CD14-positive monocyte (primary cell): ENCODE results near the gene ODAD2. TPM values are rescaled to one million over a fixed set of nuclear protein-coding genes. Genes with fewer than 3 reads are reported as not detected.

Experiments
- DNase-seq, 3 donors: peaks; one replicate each; pipeline ENCODE4 v3.0.0-alpha.2; 2011 to 2022
- H2AFZ ChIP-seq: 2 replicates; pipeline ENCODE4 v1.6.0; 2012; ENCODE audit warnings: mild to moderate bottlenecking, low read depth, low read length, inconsistent platforms; ENCODE audit not compliant: insufficient read depth, poor library complexity, severe bottlenecking
- H3K27ac ChIP-seq, 2 donors: 1 replicate in 1 of 2; 2 replicates in 1 of 2; pipeline ENCODE4 v1.5.1; 2012 to 2013; ENCODE audit warnings: low read length in 2 of 2, control low read depth in 1 of 2, inconsistent platforms in 1 of 2, low read depth in 1 of 2, mild to moderate bottlenecking in 1 of 2
- H3K27me3 ChIP-seq, 2 donors: one replicate each; pipeline versions ENCODE4 v1.6.0 to v1.6.1; 2011 to 2013; ENCODE audit warnings: low read length in 2 of 2; ENCODE audit not compliant: control insufficient read depth in 2 of 2, insufficient read depth in 2 of 2
- H3K36me3 ChIP-seq, 2 donors: replicated peaks in 1 of 2; 1 replicate in 1 of 2; 2 replicates in 1 of 2; pipeline versions ENCODE4 v1.5.1 to v1.6.1; 2012 to 2013; ENCODE audit warnings: low read length in 2 of 2, control low read depth in 1 of 2, inconsistent platforms in 1 of 2, mild to moderate bottlenecking in 1 of 2; ENCODE audit not compliant: insufficient read depth in 2 of 2, control insufficient read depth in 1 of 2
- H3K4me1 ChIP-seq, 2 donors: 1 replicate in 1 of 2; 2 replicates in 1 of 2; pipeline versions ENCODE4 v1.5.1 to v1.6.1; 2012 to 2013; ENCODE audit warnings: low read length in 2 of 2, control low read depth in 1 of 2, inconsistent platforms in 1 of 2, mild to moderate bottlenecking in 1 of 2, moderate library complexity in 1 of 2; ENCODE audit not compliant: insufficient read depth in 2 of 2, control insufficient read depth in 1 of 2
- H3K4me2 ChIP-seq: replicated peaks from 2 replicates; pipeline ENCODE3; 2012; ENCODE audit warnings: low read length, moderate library complexity, mild to moderate bottlenecking; ENCODE audit not compliant: poor library complexity, severe bottlenecking; ENCODE audit errors: extremely low read depth
- H3K4me3 ChIP-seq, 3 experiments: fragments of 200-600 bp in 1 of 3; sonication (generic) in 1 of 3; replicated peaks in 1 of 3; 1 replicate in 2 of 3; 2 replicates in 1 of 3; pipeline ENCODE4 v1.5.1; 2011 to 2013; ENCODE audit warnings: low read length in 3 of 3, mild to moderate bottlenecking in 3 of 3, control low read depth in 2 of 3, low read depth in 2 of 3, inconsistent platforms in 1 of 3, moderate library complexity in 1 of 3
- H3K79me2 ChIP-seq: 2 replicates; pipeline ENCODE4 v1.6.0; 2012; ENCODE audit warnings: mild to moderate bottlenecking, control low read depth, inconsistent platforms, low read length, moderate library complexity; ENCODE audit not compliant: insufficient read depth
- H3K9ac ChIP-seq: 2 replicates; pipeline ENCODE4 v1.6.0; 2017; ENCODE audit warnings: low read length, mild to moderate bottlenecking; ENCODE audit not compliant: insufficient read depth, poor library complexity, severe bottlenecking
- H3K9me3 ChIP-seq, 2 donors: replicated peaks in 1 of 2; 1 replicate in 1 of 2; 2 replicates in 1 of 2; pipeline versions ENCODE4 v1.5.1 to v1.6.1; 2012 to 2013; ENCODE audit warnings: low read length in 2 of 2, control low read depth in 1 of 2; ENCODE audit not compliant: control insufficient read depth in 1 of 2, insufficient read depth in 1 of 2
- H4K20me1 ChIP-seq: 2 replicates; pipeline ENCODE4 v1.6.0; 2012; ENCODE audit warnings: mild to moderate bottlenecking, low read length, control low read depth, moderate library complexity; ENCODE audit not compliant: insufficient read depth
- H3K27ac Mint-ChIP-seq, 7 donors: one replicate each; pipeline ENCODE4 v1.8.0; 2020; ENCODE audit warnings: mild to moderate bottlenecking in 7 of 7, mixed read lengths in 7 of 7, moderate library complexity in 6 of 7, inconsistent platforms in 2 of 7
- H3K27me3 Mint-ChIP-seq, 3 donors: one replicate each; pipeline ENCODE4 v1.8.0; 2021 to 2022; ENCODE audit warnings: low read depth in 3 of 3, mild to moderate bottlenecking in 3 of 3, mixed read lengths in 3 of 3, moderate library complexity in 3 of 3, inconsistent platforms in 1 of 3
- H3K36me3 Mint-ChIP-seq, 2 donors: one replicate each; pipeline ENCODE4 v1.8.0; 2020; ENCODE audit warnings: mixed read lengths in 2 of 2, inconsistent platforms in 1 of 2, mild to moderate bottlenecking in 1 of 2
- H3K4me1 Mint-ChIP-seq: one replicate; pipeline ENCODE4 v1.8.0; 2020; ENCODE audit warnings: mild to moderate bottlenecking, mixed read lengths
- H3K4me3 Mint-ChIP-seq, 2 donors: one replicate each; pipeline ENCODE4 v1.8.0; 2020; ENCODE audit warnings: mild to moderate bottlenecking in 2 of 2, mixed read lengths in 2 of 2, moderate library complexity in 1 of 2
- H3K9me3 Mint-ChIP-seq, 7 donors: one replicate each; pipeline ENCODE4 v1.8.0; 2020 to 2022; ENCODE audit warnings: mixed read lengths in 7 of 7, mild to moderate bottlenecking in 6 of 7, moderate library complexity in 6 of 7, inconsistent platforms in 2 of 7
- CTCF ChIP-seq: fragments of 200-600 bp; IDR thresholded peaks from one replicate; pipeline ENCODE4 v1.8.0; 2022; ENCODE audit warnings: antibody characterized with exemption, mild to moderate bottlenecking
- WGBS: methylation state at CpG from one replicate; pipeline ENCODE4 v1.1.5; 2013; ENCODE audit warnings: missing lambda C conversion rate; ENCODE audit not compliant: insufficient coverage; 5-methylcytosine and 5-hydroxymethylcytosine counted together
- intact Hi-C, 2 donors: fragments of 100-400 bp; cut with micrococcal nuclease; formaldehyde crosslinking; loops; one replicate each; pipeline versions ENCODE4 v1.15.0 to v1.15.1; 2023
- polyA plus RNA-seq, 3 donors: library from polyadenylated mRNA; depleted of rRNA in 1 of 3; unstranded in 2 of 3; stranded (reverse) in 1 of 3; fragments of 300-500 nt in 2 of 3; fragments of >200 nt in 1 of 3; fragmentation: Illumina TruSeq in 2 of 3; gene quantifications; 1 replicate in 2 of 3; 2 replicates in 1 of 3; pipeline ENCODE4 v1.2.3, GENCODE V29; 2012 to 2021

ODAD2 gene
- polyA plus RNA-seq, 3 donors = not detected

GRCh38 chr10:27832826-27833225 lies 166.1 kb downstream of the ODAD2 start:
- H3K27ac Mint-ChIP-seq = no peak overlapping the region
- intact Hi-C loops = no loop called here
- Histone ChIP-seq H3K4me1 (no peaks in the 10 kb centered on the region), H3K79me2 (no peaks in the 10 kb centered on the region), H3K9me3 (no peaks in the 10 kb centered on the region), H2AFZ (no peak overlapping the region), H3K27ac (no peak overlapping the region), H3K4me3 (no peak overlapping the region), H3K9ac (no peak overlapping the region), H3K4me2 (no peak overlapping the region), H4K20me1 (no peaks in the 10 kb centered on the region), H3K27me3 (no peaks in the 10 kb centered on the region), H3K36me3 (no peaks in the 10 kb centered on the region)
- no peak for DNase-seq
- TF ChIP-seq CTCF = no peak
- H3K36me3 Mint-ChIP-seq = no peaks in the 10 kb centered on the region
- H3K4me3 Mint-ChIP-seq = no peak overlapping the region
- WGBS = no CpG with 5 or more reads among the region's 3 CpGs
- H3K9me3 Mint-ChIP-seq = peaks cover 0 to 2% (median 0%) of the 10 kb centered on the region in 7 donors
- H3K27me3 Mint-ChIP-seq = peaks cover 0 to 2% (median 0%) of the 10 kb centered on the region in 3 donors
- H3K4me1 Mint-ChIP-seq = peaks cover 4% of the 10 kb centered on the region

- peaks cover 0 to 7% of the 10 kb centered on the region in 2 donors for H3K9me3 ChIP-seq
- Mint-ChIP-seq H3K27me3 (no peaks in the 10 kb centered on the region), H3K27ac (no peak overlapping the region), H3K9me3 (peaks cover 1 to 8% (median 4%) of the 10 kb centered on the region in 7 donors), H3K36me3 (no peaks in the 10 kb centered on the region), H3K4me1 (peaks cover 4% of the 10 kb centered on the region), H3K4me3 (no peak overlapping the region)
- WGBS = 58% methylated on average over 7 of the region's 9 CpGs
- H3K4me2 ChIP-seq = no peak overlapping the region
- H3K79me2 ChIP-seq = no peaks in the 10 kb centered on the region
- peaks cover 0 to 2% of the 10 kb centered on the region in 2 donors for H3K4me1 ChIP-seq
- no peak overlapping the region for H3K27ac ChIP-seq
- no peak overlapping the region for H3K4me3 ChIP-seq
- intact Hi-C loops = no loop called here
- no peaks in the 10 kb centered on the region for H3K27me3 ChIP-seq
- TF ChIP-seq CTCF = no peak
- DNase-seq = no peak
- peak overlapping the region; percentile 37 for H2AFZ ChIP-seq
- H3K9ac ChIP-seq = no peak overlapping the region
- no peaks in the 10 kb centered on the region for H3K36me3 ChIP-seq
- H4K20me1 ChIP-seq = no peaks in the 10 kb centered on the region
Observed at GRCh38 chr10:27826369-27826768, 172.5 kb downstream of the ODAD2 start.
